Activated naive CD8-positive, alpha-beta T cell treated with anti-CD3 and anti-CD28 coated beads, Interleukin-2, amount 10 ng/mL, durations not matched to agents 7 days and 5 days (primary cell): ENCODE results near the gene STAG1. TPM values are rescaled to one million over a fixed set of nuclear protein-coding genes. Genes with fewer than 3 reads are reported as not detected.
"Not testable (repeated sequence)": the region's sequence is repeated elsewhere in the genome, so short reads cannot be mapped to it uniquely, and the experiment has no call there.

Source experiments
- ATAC-seq: fragments of 150-1000 bp; cut with Tn5 transposase; one replicate; pipeline ENCODE4 v1.10.0; 2021; ENCODE audit warnings: low read depth, moderate library complexity
- POLR2A ChIA-PET: fragments of 350-600 bp; sonication (Branson Sonifier 250); formaldehyde crosslinking; loops from one replicate; lab custom pipeline; 2021; ENCODE audit warnings: antibody characterized with exemption; lab: Charles Lee
- DNase-seq: peaks from one replicate; pipeline ENCODE4 v3.0.0; 2021
- H3K27ac Mint-ChIP-seq: one replicate; pipeline ENCODE4 v1.8.0; 2022; ENCODE audit warnings: mild to moderate bottlenecking, mixed read lengths
- H3K27me3 Mint-ChIP-seq: one replicate; pipeline ENCODE4 v1.8.0; 2022; ENCODE audit warnings: mild to moderate bottlenecking, moderate library complexity, mixed read lengths
- H3K36me3 Mint-ChIP-seq: one replicate; pipeline ENCODE4 v1.8.0; 2021; ENCODE audit warnings: mild to moderate bottlenecking, mixed read lengths
- H3K4me1 Mint-ChIP-seq: one replicate; pipeline ENCODE4 v1.8.0; 2021; ENCODE audit warnings: mixed read lengths
- H3K4me3 Mint-ChIP-seq: one replicate; pipeline ENCODE4 v1.8.0; 2022; ENCODE audit warnings: mild to moderate bottlenecking, moderate library complexity, mixed read lengths
- H3K9me3 Mint-ChIP-seq: one replicate; pipeline ENCODE4 v1.8.0; 2021; ENCODE audit warnings: mixed read lengths
- total RNA-seq, 2 experiments: library from RNA; stranded (reverse); gene quantifications; one replicate each; pipeline ENCODE4 v1.2.3, GENCODE V29; 2021

STAG1 gene
- total RNA-seq, 2 experiments from 2014 or later: 39.4 to 43.7 TPM

GRCh38 chr3:136516656-136517055 lies 235.5 kb downstream of the STAG1 start:
- no peak for ATAC-seq
- no peaks in the 10 kb centered on the region for H3K9me3 Mint-ChIP-seq
- no peak for DNase-seq
- H3K27ac Mint-ChIP-seq: no peak overlapping the region
- POLR2A ChIA-PET: no interaction called here
- no peaks in the 10 kb centered on the region for H3K27me3 Mint-ChIP-seq
- H3K36me3 Mint-ChIP-seq: peaks cover 19% of the 10 kb centered on the region
- H3K4me1 Mint-ChIP-seq: no peaks in the 10 kb centered on the region
- no peak overlapping the region for H3K4me3 Mint-ChIP-seq

GRCh38 chr3:136516095-136516494 lies 236.1 kb downstream of the STAG1 start:
- Mint-ChIP-seq H3K4me1 (no peaks in the 10 kb centered on the region), H3K4me3 (no peak overlapping the region), H3K36me3 (peaks cover 23% of the 10 kb centered on the region), H3K9me3 (no peaks in the 10 kb centered on the region), H3K27me3 (no peaks in the 10 kb centered on the region), H3K27ac (no peak overlapping the region)
- no peak for DNase-seq
- no peak for ATAC-seq
- POLR2A ChIA-PET: no interaction called here

- H3K27ac Mint-ChIP-seq, POLR2A ChIA-PET, H3K4me3 Mint-ChIP-seq, H3K4me1 Mint-ChIP-seq, ATAC-seq, H3K27me3 Mint-ChIP-seq, H3K9me3 Mint-ChIP-seq, DNase-seq: not testable (repeated sequence)
- H3K36me3 Mint-ChIP-seq: peaks cover 24% of the 10 kb centered on the region
Measured at GRCh38 chr3:136514533-136514932, 237.6 kb downstream of the STAG1 start.

- Mint-ChIP-seq H3K4me1 (no peaks in the 10 kb centered on the region), H3K27ac (no peak overlapping the region), H3K9me3 (no peaks in the 10 kb centered on the region), H3K27me3 (no peaks in the 10 kb centered on the region), H3K36me3 (peaks cover 24% of the 10 kb centered on the region), H3K4me3 (no peak overlapping the region)
- POLR2A ChIA-PET: no interaction called here
- DNase-seq: no peak
- ATAC-seq: no peak
Measured at GRCh38 chr3:136513367-136513766, 238.8 kb downstream of the STAG1 start.

GRCh38 chr3:136512381-136512780 lies 239.8 kb downstream of the STAG1 start:
- Mint-ChIP-seq H3K9me3 (no peaks in the 10 kb centered on the region), H3K27me3 (no peaks in the 10 kb centered on the region), H3K4me3 (no peak overlapping the region), H3K4me1 (no peaks in the 10 kb centered on the region), H3K27ac (no peak overlapping the region), H3K36me3 (peaks cover 22% of the 10 kb centered on the region)
- ATAC-seq (no peak), DNase-seq (no peak)
- POLR2A ChIA-PET: interaction anchor here (0.6 to 0.7 kb wide), 2 partner anchors 95 to 191 kb away, joined by 5 to 6 read pairs; no protein-coding TSS in a partner anchor

GRCh38 chr3:136505676-136506075 lies 246.5 kb downstream of the STAG1 start:
- Mint-ChIP-seq H3K4me3 (no peak overlapping the region), H3K27me3 (no peaks in the 10 kb centered on the region), H3K4me1 (peaks cover 3% of the 10 kb centered on the region), H3K9me3 (no peaks in the 10 kb centered on the region), H3K27ac (peak overlapping the region; percentile 13), H3K36me3 (peaks cover 11% of the 10 kb centered on the region)
- POLR2A ChIA-PET: no interaction called here
- no peak for ATAC-seq
- DNase-seq: no peak

GRCh38 chr3:136503056-136503455 lies 249.1 kb downstream of the STAG1 start:
- POLR2A ChIA-PET: no interaction called here
- H3K4me1 Mint-ChIP-seq: peaks cover 3% of the 10 kb centered on the region
- no peaks in the 10 kb centered on the region for H3K27me3 Mint-ChIP-seq
- DNase-seq (no peak), ATAC-seq (no peak)
- H3K36me3 Mint-ChIP-seq: peaks cover 11% of the 10 kb centered on the region
- H3K9me3 Mint-ChIP-seq: no peaks in the 10 kb centered on the region
- no peak overlapping the region for H3K4me3 Mint-ChIP-seq
- peak overlapping the region; percentile 14 for H3K27ac Mint-ChIP-seq

- no peak for ATAC-seq
- no peak overlapping the region for H3K27ac Mint-ChIP-seq
- peaks cover 2% of the 10 kb centered on the region for H3K9me3 Mint-ChIP-seq
- H3K36me3 Mint-ChIP-seq: peaks cover 25% of the 10 kb centered on the region
- POLR2A ChIA-PET: no interaction called here
- no peaks in the 10 kb centered on the region for H3K27me3 Mint-ChIP-seq
- H3K4me3 Mint-ChIP-seq: no peak overlapping the region
- no peak for DNase-seq
- H3K4me1 Mint-ChIP-seq: peaks cover 3% of the 10 kb centered on the region
Measured at GRCh38 chr3:136498919-136499447, 253.2 kb downstream of the STAG1 start.

- no peaks in the 10 kb centered on the region for H3K4me1 Mint-ChIP-seq
- no peaks in the 10 kb centered on the region for H3K27me3 Mint-ChIP-seq
- POLR2A ChIA-PET: no interaction called here
- no peak for DNase-seq
- ATAC-seq: no peak
- H3K36me3 Mint-ChIP-seq: peaks cover 52% of the 10 kb centered on the region
- no peak overlapping the region for H3K4me3 Mint-ChIP-seq
- H3K27ac Mint-ChIP-seq: no peak overlapping the region
- H3K9me3 Mint-ChIP-seq: peaks cover 2% of the 10 kb centered on the region
Measured at GRCh38 chr3:136495213-136495612, 257.0 kb downstream of the STAG1 start.

- no peak overlapping the region for H3K27ac Mint-ChIP-seq
- H3K4me1 Mint-ChIP-seq: no peaks in the 10 kb centered on the region
- POLR2A ChIA-PET: interaction anchor here (0.6 kb wide), 1 partner anchor 110 kb away, joined by 5 read pairs; no protein-coding TSS in a partner anchor
- no peak for DNase-seq
- no peaks in the 10 kb centered on the region for H3K27me3 Mint-ChIP-seq
- H3K4me3 Mint-ChIP-seq: no peak overlapping the region
- ATAC-seq: no peak
- H3K36me3 Mint-ChIP-seq: peaks cover 56% of the 10 kb centered on the region
- H3K9me3 Mint-ChIP-seq: peaks cover 2% of the 10 kb centered on the region
Measured at GRCh38 chr3:136490646-136491405, 261.4 kb downstream of the STAG1 start.

- POLR2A ChIA-PET: no interaction called here
- peaks cover 3% of the 10 kb centered on the region for H3K9me3 Mint-ChIP-seq
- DNase-seq: no peak
- H3K36me3 Mint-ChIP-seq: peaks cover 30% of the 10 kb centered on the region
- no peak overlapping the region for H3K4me3 Mint-ChIP-seq
- no peak for ATAC-seq
- H3K4me1 Mint-ChIP-seq: no peaks in the 10 kb centered on the region
- H3K27me3 Mint-ChIP-seq: no peaks in the 10 kb centered on the region
- H3K27ac Mint-ChIP-seq: no peak overlapping the region
Measured at GRCh38 chr3:136485777-136486176, 266.4 kb downstream of the STAG1 start.

GRCh38 chr3:136476280-136476679 lies 275.9 kb downstream of the STAG1 start:
- POLR2A ChIA-PET: no interaction called here
- Mint-ChIP-seq H3K9me3 (no peaks in the 10 kb centered on the region), H3K4me1 (peaks cover 2% of the 10 kb centered on the region), H3K4me3 (no peak overlapping the region), H3K36me3 (peaks cover 29% of the 10 kb centered on the region), H3K27ac (no peak overlapping the region), H3K27me3 (no peaks in the 10 kb centered on the region)
- DNase-seq (no peak), ATAC-seq (no peak)

GRCh38 chr3:136474876-136475275 lies 277.3 kb downstream of the STAG1 start:
- H3K4me1 Mint-ChIP-seq, DNase-seq, H3K27me3 Mint-ChIP-seq, ATAC-seq, H3K27ac Mint-ChIP-seq, H3K9me3 Mint-ChIP-seq, H3K4me3 Mint-ChIP-seq, POLR2A ChIA-PET: not testable (repeated sequence)
- peaks cover 42% of the 10 kb centered on the region for H3K36me3 Mint-ChIP-seq

GRCh38 chr3:136473716-136474326 lies 278.4 kb downstream of the STAG1 start:
- peaks cover 47% of the 10 kb centered on the region for H3K36me3 Mint-ChIP-seq
- POLR2A ChIA-PET: no interaction called here
- H3K27me3 Mint-ChIP-seq: no peaks in the 10 kb centered on the region

More at GRCh38 chr3:136473716-136474326, 278.4 kb downstream of the STAG1 start:
- Mint-ChIP-seq H3K9me3 (peaks cover 4% of the 10 kb centered on the region), H3K4me3 (no peak overlapping the region), H3K4me1 (peaks cover 2% of the 10 kb centered on the region), H3K27ac (no peak overlapping the region)
- no peak for DNase-seq
- no peak for ATAC-seq
